Thyroid gland (tissue), 4 donors: Measurements from ENCODE around the gene CFAP299.

ENCODE experiments used
- POLR2A ChIP-seq, 2 donors: fragments of 450-650 bp; IDR thresholded peaks; one replicate each; pipeline ENCODE4 v1.6.1; 2017; ENCODE audit warnings: antibody characterized with exemption in 2 of 2, mild to moderate bottlenecking in 2 of 2, moderate library complexity in 1 of 2
- TF ChIP-seq, protein P1 (sequence below), 6 experiments: fragments of 200-600 bp in 3 of 6; fragments of 450-650 bp in 3 of 6; sonication (generic) in 3 of 6; IDR thresholded peaks; one replicate each; pipeline ENCODE4 v1.5.1; 2016 to 2019; ENCODE audit warnings: antibody characterized with exemption in 6 of 6, mild to moderate bottlenecking in 2 of 6, inconsistent platforms in 1 of 6, moderate library complexity in 1 of 6

DNA sequence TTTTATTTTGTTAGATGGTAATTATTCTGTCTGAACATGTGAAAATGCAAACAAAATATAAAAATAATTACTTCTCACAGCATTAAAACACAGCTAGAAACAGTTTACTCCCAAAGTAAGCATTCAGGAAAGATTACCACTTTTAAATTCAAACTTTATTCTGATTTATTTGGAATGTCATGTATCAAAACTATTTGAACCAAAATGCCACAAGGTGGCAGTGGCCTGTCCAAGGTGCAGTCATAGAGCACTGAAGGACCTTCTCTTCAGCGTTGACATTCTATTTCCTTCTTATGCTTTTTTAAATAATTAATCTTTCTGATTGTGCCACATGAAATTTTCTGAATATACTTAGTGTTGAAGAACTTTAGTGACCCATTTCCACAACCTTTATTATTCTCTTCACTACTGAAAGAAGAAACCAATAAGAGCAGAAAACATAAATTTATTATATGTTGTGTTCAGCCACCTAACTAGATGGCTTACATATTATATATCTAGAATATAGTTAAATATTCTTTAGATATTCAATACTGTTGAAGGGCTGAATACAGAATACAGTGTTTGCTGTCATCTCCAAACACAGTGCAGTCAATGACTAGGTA is 283.6 kb downstream of the CFAP299 start:
- TF ChIP-seq, protein P1, sequence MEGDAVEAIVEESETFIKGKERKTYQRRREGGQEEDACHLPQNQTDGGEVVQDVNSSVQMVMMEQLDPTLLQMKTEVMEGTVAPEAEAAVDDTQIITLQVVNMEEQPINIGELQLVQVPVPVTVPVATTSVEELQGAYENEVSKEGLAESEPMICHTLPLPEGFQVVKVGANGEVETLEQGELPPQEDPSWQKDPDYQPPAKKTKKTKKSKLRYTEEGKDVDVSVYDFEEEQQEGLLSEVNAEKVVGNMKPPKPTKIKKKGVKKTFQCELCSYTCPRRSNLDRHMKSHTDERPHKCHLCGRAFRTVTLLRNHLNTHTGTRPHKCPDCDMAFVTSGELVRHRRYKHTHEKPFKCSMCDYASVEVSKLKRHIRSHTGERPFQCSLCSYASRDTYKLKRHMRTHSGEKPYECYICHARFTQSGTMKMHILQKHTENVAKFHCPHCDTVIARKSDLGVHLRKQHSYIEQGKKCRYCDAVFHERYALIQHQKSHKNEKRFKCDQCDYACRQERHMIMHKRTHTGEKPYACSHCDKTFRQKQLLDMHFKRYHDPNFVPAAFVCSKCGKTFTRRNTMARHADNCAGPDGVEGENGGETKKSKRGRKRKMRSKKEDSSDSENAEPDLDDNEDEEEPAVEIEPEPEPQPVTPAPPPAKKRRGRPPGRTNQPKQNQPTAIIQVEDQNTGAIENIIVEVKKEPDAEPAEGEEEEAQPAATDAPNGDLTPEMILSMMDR (IDR thresholded peaks at IDR 0.05): peak in 1 of 6 experiments; percentile 22
- no peak for TF ChIP-seq POLR2A (IDR thresholded peaks at IDR 0.05)
